AG08395 (cell line): ENCODE results near the gene PRKAR1B.
"Not testable (repeated sequence)": the region's sequence is repeated elsewhere in the genome, so short reads cannot be mapped to it uniquely, and the experiment has no call there.

Source experiments
- DNase-seq: peaks from one replicate; pipeline ENCODE4 v3.0.0; 2012; ENCODE audit warnings: mixed read lengths, low spot score

Gene PRKAR1B

DNA sequence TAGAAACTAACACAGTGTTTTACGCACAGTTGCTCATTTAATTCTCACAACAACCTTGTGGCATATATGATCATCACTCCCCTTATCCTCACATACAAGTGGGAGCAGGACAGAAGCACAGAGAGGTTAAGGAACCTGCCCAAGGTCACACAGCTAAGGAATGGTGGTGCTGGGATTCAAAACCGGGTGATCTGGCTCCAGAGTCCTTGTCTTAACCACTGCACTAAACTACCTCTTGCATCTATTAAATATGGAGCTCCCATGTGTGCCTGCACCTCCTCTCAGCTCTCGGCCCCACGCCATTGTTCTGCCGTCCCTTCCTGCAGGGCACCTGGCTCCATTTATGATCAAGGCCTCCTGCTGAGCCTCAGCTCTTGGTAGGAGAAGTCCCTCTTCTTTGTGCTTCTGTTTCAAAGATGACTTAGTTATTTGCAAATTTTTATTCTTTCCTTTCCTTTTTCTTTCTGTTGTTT is 107.7 kb downstream of the PRKAR1B start:
- no peak for DNase-seq

DNA sequence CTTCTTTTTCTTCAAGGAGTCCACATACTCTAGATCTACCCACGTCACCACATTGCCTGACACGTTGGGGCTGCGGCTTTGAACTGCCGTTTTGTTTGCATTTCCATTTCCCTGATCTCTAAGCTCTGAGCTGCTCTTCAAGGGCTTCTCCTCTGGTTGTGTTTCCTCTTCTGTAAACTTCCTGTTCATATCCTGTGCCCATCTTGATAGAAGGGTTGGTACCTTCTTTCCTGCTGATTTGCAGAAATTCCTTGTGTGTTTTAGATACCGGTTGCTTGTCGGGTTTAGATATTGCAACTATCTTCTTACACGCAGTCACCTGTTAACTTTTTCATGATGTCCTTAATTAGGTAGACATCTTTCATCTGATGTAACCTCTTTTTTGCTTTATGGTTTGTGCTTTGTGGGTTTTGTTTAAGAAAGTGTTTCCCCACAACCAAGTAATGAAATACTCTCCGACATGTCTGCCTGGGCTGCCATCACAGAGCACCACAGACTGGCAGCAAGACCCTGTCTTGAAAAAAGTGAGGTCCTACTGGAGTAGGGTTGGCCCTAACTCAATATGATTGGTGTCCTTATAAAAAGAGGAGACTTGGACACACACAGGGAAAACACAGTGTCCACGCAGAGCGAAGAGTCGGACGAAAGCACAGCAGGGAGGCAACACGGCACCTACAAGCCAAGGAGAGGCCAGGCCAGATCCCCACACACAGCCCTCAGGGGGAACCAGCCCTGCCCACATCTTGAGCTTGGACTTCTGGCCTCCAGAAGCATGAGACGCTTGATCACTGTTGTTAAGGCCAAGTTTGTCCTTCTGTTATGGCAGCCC is 108.3 kb downstream of the PRKAR1B start:
- no peak for DNase-seq

DNA sequence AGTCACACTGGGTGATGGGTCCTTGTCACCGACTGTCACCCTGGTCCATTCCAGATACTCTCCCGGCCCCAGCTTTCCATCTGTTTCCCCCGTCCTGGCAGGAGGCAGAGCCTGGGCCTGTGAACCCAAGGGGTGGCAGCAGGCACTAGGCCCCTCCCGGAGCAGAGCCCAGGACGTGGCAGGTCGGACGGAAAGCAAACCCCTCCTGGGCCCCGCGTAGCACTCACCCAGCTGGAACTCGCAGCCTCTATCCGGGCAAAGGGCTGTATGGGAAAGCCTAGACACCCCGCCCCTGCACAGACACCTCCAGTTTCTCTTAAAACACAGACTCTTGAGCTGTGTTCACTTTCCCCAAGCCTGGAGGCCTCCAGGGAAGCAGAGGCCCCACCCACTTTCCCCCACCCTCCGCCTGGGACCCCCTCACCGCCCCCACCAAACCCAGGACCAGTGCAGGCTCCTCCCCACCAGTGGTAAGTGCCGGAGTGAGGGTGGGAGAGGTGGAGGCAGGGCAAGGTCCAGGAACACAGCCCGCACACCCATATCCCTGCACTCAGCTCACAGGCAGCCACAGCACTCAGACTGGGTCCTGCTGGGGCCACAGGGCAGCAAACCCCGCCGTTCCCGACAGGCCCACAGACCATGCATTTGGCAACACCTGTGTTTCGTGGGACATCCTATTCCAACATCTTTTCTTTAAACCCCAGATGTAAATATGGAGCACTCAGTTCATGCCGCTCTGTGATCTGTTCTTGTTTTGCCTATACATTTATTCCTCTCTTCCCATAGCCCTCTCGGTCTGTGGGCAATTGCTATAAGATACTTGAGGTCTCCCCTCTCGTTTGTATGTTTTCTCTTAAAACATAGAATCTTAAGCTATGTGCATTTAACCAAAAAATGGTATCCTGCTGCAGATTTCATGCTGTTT is 109.2 kb downstream of the PRKAR1B start:
- no peak for DNase-seq

DNA sequence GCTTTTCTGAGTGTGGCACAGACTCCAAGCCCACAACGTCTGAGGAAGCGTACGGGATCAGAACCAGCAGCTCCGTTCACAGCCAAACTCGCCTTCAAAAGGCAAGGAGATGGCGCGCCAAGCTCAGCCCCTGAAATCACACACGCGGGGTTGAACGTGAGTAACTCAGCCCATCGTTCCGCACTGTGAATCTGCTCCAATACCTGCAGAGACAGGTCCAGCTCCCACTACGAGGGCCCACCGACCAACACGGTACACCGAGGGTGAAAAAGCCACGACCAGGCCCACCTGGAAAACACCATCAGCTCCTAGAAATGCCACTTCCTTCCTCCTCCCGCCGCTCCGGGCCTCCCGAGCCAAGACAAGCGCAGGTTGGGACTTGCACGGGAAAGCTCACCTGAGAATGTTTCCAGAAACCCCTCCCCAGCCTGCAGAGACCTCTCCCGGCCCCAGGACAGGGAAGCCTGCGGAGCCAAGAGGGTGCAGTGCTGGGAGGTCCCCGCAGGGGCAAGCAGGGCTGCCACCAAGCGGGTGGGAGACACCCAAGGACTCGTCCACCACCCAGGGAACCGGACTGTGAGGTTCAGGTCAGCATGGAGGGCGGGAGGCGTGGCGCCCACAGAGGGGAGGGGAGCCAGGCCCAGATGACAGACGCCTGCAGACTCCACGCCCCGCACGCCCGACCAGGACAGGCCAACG is 113.5 kb downstream of the PRKAR1B start:
- no peak for DNase-seq

DNA sequence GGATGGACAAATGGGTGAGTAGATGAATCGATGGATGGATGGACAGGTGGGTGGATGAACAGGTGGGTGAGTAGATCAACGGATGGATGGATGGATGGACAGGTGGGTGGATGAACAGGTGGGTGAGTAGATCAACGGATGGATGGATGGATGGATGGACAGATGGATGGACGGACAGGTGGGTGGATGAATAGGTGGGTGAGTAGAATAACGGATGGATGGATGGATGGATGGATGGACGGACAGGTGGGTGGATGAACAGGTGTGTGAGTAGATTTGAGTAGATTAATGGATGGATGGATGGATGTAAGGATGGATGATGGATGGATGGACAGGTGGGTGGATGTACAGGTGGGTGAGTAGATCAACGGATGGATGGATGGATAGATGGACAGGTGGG is 115.2 kb downstream of the PRKAR1B start:
- not testable (repeated sequence) for DNase-seq

DNA sequence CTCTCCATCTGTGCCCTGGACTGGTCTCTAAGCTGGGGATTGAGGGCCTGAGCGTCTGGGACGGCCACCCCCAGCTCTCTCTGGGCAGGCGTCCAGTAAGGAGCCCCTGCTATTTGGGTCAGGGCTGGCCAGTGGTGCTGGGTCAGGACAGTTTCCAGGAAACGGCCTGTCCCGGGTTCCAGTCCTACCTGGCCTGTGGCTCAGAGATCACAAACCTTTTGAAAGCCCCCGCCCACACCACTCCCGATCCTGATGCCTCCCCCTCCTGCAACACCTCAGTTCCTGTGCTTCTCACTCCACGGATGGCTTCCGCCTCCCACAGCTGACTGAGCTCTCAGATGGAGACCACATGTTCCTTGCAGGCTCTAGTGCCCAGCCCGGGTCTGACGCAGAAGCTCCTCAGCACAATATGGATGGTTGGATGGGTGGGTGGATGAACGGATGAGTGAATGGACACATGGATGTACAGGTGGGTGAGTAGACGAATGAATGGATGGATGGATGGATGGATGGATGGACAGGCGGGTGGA is 115.7 kb downstream of the PRKAR1B start:
- no peak for DNase-seq

DNA sequence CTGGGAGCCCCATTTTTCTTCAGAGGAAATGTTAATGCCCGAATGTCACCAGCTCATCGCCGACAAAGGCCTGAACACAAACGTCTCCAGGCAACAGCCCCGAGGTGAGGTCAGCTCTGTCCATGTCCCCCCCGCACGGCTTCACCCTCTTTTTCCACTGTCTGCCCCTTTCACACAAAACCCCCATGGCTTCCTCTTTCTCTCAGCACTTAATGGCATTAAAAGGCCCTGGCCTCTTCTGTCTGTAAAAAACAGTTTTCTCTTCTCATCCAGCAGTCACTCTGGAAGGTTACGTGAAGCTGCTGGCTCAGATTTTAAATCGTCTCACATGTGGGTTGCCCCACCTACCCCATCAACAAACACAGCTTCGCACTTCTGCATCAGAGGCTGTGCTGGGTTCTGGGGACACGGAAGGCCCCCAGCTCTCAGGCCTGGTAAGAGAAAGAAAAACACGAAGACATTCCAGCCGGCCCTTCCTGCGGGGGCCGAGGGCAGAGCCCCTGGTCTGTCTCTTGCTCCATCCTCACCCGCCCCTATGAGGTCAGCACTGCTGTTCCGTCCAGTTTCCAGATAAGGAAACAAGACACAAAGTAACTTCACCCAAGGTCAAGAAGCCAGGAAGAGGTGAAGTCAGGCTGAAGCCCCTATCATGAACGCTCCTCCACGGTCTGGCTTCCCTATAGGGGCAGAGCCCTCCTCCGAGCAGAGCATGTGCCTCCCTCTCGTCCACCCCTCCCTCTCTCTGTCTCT is 116.4 kb downstream of the PRKAR1B start:
- no peak for DNase-seq

DNA sequence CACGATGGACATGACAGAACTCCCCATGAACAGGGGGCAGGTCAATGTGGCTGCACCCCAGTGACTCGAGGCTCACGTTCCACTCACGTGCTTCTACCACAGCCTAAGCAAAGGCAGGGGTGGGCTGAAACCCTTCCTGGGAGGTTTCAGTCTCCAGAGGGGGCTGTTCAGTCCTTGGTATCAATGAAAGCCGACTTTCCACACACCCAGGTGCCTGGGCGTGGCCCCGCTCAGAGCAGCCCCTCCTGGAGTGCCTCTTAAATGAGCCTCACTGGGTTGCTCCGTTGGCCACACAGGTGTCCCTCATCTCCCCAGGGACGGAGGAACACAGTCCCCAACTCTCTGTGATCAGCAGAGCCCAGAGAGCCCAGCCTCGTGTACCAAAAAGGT is 116.9 kb downstream of the PRKAR1B start:
- no peak for DNase-seq

DNA sequence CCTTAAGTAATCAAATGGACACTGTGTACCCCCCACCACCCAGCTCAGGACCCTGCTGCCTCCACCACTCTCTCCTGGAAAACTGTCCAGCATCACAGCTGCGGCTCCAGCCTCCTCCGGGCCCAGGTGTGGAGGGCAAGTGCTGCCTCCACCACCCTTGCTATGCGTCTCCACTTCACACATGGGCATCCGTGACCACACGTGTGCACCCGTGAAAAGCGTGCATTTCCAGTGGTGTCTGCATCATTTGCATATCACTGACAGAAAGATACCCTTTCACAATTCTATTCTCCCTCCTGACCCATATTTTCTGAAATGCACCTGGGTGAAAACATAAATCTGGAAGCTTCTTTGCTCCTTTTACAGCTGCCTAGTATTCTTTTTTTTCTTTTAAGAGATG is 117.7 kb downstream of the PRKAR1B start:
- no peak for DNase-seq

DNA sequence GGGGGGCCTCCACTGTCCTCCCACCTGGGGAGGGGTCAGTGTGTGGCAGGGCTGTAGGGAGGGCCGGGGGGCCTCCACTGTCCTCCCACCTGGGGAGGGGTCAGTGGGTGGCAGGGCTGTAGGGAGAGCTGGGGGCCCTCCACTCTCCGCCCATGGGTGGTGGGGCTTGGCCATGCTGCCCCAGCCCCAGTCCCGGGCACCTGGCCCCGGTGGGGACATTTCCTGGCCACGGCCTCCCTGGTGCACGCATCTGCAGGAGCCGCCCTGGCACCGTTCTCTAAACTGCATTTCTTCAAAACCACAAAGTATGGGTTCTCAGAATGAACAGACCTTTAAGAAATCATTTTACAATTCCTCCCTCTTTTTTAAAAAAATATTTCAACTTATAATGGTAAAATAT is 118.1 kb downstream of the PRKAR1B start:
- no peak for DNase-seq

DNA sequence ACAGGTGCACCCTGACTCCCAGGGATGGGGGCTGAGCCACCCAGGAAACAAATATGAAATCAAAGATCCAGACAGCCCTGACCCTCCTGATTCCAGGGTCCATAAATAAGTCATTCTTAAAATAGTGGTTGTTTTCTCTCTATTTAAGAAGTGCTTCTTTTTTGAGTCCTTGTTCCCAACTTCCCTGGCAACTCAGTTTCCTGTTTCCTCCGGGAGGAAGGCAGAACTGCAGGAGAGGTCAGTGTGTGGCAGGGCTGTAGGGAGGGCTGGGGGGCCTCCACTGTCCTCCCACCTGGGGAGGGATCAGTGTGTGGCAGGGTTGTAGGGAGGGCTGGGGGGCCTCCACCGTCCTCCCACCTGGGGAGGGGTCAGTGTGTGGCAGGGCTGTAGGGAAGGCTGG is 118.7 kb downstream of the PRKAR1B start:
- no peak for DNase-seq

DNA sequence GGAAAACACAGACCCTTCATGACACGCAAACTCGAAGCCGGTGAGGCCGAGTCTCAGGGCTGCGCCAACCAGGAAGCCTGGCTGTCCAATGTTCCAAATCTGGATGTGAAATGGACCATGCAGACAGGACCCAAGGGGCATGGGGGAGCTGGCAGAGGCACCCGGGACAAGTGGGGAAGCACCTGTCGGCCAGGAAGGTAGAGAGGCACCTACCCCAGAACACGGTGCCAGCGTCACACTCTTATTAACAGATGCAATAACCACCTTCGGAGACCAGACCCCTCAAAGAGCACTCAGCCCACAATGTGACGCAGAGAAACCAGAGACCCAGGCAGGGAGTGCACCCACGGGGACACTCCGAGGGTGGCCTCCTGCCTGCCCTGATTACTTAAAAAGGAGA is 119.1 kb downstream of the PRKAR1B start:
- DNase-seq, result no peak

DNA sequence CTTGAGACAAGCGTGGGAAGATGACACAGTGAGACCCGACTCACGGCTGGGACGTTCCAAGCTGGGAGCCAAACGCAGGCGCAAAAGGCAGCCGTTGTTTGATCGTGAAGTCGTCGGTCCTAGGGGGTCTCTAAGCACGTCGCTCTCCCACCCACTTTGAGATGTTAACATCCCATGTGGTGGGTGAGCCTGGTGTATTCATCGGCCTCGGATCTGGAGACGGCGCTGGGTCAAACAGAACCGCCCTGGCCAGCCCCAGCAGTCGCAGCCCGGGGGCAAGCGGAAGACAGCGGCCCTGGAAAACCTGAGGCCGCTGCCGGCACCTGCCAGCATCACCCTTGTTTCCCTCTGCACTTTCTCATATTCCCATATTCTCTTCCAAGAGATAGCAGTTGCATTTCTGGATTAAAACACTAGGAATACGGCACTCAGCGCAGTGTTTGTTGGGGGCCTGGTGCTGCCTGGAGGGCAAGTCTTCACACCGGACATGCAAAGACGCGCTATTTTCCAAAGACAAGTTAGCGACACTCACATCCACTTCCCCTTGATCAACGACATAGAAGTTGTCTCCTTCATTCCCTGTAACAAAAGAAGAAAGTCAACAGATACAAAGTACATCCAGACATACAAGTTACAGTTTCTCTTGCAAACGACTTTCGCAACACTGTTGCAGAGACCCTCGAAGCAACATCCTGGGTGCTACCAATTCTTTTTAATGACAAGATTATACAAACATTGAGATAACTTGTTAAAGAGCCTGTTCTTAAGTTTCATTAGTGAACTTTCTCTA is 121.2 kb downstream of the PRKAR1B start:
- DNase-seq, result no peak

DNA sequence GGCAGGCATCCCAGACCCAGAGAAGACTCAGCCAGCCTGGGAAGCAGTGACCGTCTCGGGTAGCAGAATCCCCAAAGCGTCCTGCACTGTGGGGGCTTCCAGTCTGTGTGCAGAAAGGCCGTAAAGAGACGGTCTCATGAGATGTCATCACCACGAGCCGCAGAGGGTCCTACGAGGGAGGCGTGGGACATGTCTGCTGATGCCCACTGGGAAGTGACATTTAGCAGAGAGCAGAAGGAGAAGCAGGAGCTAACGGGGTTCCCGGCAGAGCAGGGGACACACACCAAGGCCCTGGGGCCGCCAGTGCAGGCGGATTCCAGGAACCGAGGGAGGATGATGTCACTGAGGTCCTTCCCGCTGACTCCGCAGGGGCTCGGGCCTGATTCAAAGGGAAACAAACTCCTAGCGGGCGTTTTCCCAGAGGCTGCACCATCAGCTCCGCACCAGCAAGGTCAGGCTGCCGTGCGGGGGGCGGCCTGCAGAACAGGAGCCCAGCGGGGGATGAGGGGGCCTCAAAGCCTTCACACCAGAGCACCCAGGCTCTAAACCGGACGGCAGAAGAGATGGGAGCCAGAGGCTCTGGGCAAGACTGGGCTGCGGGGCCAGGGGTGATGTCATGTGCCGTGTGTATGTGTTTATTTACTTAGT is 122.1 kb downstream of the PRKAR1B start:
- no peak for DNase-seq

DNA sequence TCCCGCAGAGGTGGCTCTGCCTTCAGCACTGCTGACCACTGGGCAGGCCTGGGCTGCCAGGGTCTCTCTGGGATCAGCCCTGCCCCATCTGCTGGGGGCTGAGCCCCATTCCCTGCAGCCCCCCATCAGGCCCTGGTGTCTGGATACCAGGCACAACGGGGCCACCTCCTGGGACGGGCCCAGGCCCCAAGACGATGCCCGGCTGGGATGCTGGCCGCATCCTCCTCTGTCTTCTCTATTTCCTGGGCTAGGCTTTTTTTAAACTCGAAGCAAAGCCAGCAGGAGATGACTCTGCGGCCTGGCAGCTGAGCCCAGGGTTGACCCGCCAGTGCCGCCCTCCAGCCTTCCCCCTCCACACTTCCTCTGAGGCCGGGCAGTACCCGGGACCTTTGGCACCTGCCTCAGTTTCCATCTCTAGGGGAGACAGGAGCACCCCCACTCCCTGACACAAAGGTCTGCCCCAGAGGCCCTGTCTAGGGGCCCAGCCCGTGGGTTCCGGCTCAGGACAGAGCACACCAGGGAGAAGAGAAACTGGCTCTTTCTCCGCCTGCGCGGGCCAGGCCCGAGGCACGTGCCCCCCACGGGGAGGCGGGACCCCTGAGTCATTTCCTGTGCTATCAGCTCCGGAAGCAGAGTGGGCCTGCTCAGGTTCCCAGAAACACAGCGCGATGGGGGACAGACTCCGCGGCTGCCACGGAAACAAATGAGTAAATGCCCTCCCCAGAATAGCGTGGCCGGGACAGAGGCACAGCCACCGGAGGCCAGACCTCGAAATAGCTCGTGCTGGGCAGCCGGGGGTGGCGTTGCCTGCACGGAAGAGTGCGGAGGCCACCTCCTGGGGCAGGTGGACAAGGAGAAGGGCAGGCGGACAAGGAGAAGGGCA is 122.8 kb downstream of the PRKAR1B start:
- DNase-seq, result no peak

DNA sequence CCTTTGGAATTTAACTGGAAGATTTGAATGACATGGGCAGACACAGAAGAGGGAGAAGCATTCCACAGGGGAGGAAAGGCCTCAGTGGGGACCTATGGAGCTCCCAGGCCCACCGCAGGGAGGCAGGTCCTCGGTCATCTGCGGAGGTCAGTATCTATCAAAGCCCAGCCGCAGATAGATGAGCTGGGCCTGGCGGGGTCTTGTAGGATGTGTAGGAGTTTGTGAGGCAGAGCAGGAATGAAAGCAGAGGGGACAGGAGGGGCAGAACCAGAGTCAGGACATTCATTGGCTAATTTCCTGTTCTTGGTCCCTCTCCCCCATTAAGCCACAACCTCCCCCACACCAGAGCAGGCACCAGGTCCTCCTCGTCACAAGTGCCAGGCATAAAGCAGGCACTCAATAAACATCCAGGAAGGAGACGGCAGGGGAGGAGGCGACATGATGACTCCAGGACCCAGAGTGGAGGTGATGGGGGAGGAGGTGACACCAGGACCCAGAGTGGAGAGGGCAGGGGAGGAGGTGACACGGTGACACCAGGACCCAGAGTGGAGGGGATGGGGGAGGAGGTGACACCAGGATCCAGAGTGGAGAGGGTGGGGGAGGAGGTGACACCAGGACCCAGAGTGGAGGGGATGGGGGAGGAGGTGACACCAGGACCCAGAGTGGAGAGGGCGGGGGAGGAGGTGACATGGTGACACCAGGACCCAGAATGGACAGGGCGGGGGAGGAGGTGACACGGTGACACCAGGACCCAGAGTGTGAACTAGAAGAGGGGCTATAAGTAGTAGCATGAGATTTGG is 123.7 kb downstream of the PRKAR1B start:
- DNase-seq, result no peak

DNA sequence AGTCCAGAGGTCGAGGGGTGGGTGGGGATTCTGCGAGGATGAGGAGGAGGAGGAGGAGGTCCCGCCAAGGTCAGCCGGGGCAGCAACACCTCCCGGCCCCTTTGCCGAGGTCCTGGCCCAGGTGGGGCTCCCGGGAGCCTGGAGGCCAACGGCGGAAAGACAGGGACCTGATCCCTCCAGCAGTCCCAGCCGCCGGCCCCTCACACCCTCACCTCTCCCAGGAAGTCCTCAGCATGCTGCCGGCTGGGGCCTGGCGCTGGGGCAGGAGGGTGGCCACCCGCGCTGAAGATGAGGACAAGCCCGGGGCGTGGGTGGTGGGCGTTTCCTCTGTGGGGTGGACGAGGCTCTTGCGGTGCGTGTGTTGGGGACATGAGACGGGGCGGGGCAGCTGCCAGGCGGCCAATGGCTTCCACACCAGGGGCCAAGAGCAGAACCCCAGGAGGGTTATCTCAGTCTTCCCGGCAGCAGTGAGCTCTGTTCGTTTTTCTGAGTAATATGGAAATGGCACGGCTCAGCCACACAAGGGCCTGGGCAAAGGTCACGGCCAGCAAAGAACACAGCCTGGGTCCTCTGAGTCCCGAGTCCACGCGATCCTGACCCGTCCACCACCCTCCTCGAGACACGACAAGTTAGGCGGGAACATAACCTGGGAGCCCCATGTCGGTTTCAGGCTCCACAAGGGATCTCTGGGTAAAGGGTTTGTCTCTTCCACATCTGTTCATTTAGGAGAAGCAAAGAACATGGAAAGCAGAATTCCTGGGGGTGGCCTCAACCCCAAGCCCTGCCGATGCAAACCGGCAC is 124.5 kb downstream of the PRKAR1B start:
- no peak for DNase-seq
